SH-SY5Y (cell line): Measurements from ENCODE around the gene SNRPB2.

Experiments
- GATA2 ChIP-seq: IDR thresholded peaks from 2 replicates; pipeline ENCODE4 v1.6.1; 2011; ENCODE audit warnings: mild to moderate bottlenecking, low read depth, low read length
- GATA3 ChIP-seq: IDR thresholded peaks from 2 replicates; pipeline ENCODE4 v1.6.1; 2011; ENCODE audit warnings: low read depth, mild to moderate bottlenecking, low read length, moderate library complexity

DNA sequence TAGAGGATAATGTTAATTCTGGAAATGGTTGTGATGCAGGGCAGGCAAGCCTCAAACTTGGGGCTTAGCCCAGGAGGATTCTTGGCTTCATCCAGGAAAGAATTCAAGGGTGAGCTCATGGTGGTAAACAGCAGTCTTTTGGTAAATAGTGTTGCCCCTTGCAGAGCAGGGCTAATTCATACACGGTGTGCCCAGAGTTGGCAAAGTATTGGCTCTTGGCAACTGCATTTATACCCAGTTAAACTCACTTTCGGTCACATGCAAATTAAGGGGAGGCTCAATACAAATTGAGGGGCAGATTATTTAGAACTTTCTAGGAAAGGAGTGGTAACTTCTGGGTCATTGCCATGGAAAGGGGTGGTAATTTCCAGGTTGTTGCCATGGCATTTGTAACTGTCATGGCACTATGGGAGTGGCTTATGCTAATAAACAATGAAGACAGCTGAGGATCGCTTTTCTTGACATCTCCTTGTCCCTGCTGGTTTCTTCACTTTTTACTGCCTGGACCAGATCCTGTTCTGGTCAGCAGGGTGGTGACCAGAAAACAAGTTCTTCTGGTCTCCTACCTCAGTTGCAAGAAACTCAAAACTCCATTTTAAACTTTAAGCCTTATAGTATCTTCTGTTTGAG lies 14.5 kb downstream of the SNRPB2 start:
- no peak for TF ChIP-seq GATA2
- no peak for TF ChIP-seq GATA3
